A673 (cell line): ENCODE data around the gene TXNDC5. TPM values are rescaled to one million over a fixed set of nuclear protein-coding genes. Genes with fewer than 3 reads are reported as not detected.

Experiments used
- BruUV-seq: library from RNA; stranded (reverse); fragments of 400-500 nt; replicated peaks from 2 replicates; lab custom pipeline; 2021; lab: Mats Ljungman, UMichigan
- CTCF ChIA-PET: fragments of 300-600 bp; sonication (Branson Sonifier 250); formaldehyde crosslinking; loops from one replicate; lab custom pipeline; 2022; ENCODE audit warnings: antibody characterized with exemption; lab: Charles Lee
- POLR2A ChIA-PET: fragments of 300-600 bp; sonication (Branson Sonifier 250); formaldehyde crosslinking; loops from one replicate; lab custom pipeline; 2022; ENCODE audit warnings: antibody characterized with exemption; ENCODE audit not compliant: low non-redundant PET; lab: Charles Lee
- DNase-seq: peaks from one replicate; pipeline ENCODE4 v3.0.0-alpha.2; 2015; ENCODE audit warnings: low spot score
- H3K27ac ChIP-seq: fragments of 200-600 bp; sonication (generic); 2 replicates; pipeline ENCODE4 v1.5.1; 2016; ENCODE audit warnings: mixed run types, low read depth, mild to moderate bottlenecking, mixed read lengths, antibody characterized with exemption, low read length; ENCODE audit not compliant: poor library complexity, severe bottlenecking
- H3K27me3 ChIP-seq: fragments of 200-600 bp; sonication (generic); replicated peaks from 2 replicates; pipeline ENCODE4 v1.6.1; 2017; ENCODE audit warnings: mixed run types, low read depth, mild to moderate bottlenecking, mixed read lengths, antibody characterized with exemption, low read length; ENCODE audit not compliant: insufficient read depth, poor library complexity
- H3K36me3 ChIP-seq: fragments of 200-600 bp; sonication (generic); 2 replicates; pipeline ENCODE4 v1.6.1; 2016; ENCODE audit warnings: mixed run types, mild to moderate bottlenecking, mixed read lengths, antibody characterized with exemption, low read length; ENCODE audit not compliant: insufficient read depth, poor library complexity, severe bottlenecking
- H3K4me1 ChIP-seq: fragments of 200-600 bp; sonication (generic); 2 replicates; pipeline ENCODE4 v1.6.1; 2017; ENCODE audit warnings: mixed run types, mild to moderate bottlenecking, mixed read lengths, antibody characterized with exemption, low read length; ENCODE audit not compliant: insufficient read depth, poor library complexity, severe bottlenecking
- H3K4me3 ChIP-seq: fragments of 200-600 bp; sonication (generic); 2 replicates; pipeline ENCODE4 v1.5.1; 2016; ENCODE audit warnings: low read depth, mixed run types, mild to moderate bottlenecking, mixed read lengths, low read length; ENCODE audit not compliant: poor library complexity, severe bottlenecking
- H3K9me3 ChIP-seq: fragments of 200-600 bp; sonication (generic); 2 replicates; pipeline ENCODE4 v1.6.1; 2016; ENCODE audit warnings: mixed run types, low read depth, mild to moderate bottlenecking, mixed read lengths, antibody characterized with exemption, low read length; ENCODE audit not compliant: poor library complexity, severe bottlenecking
- CTCF ChIP-seq: fragments of 300-800, 200-600 bp; sonication (generic); conservative IDR thresholded peaks from 2 replicates; pipeline ENCODE4 v1.5.1; 2017; ENCODE audit warnings: low read depth, mild to moderate bottlenecking, antibody characterized with exemption, low read length, moderate library complexity, mixed read lengths
- EZH2 ChIP-seq: fragments of 200-600 bp; sonication (generic); IDR thresholded peaks from 2 replicates; pipeline ENCODE4 v1.6.1; 2017; ENCODE audit warnings: borderline replicate concordance, low read depth, mild to moderate bottlenecking, mixed read lengths, antibody characterized with exemption, low read length; ENCODE audit not compliant: poor library complexity, severe bottlenecking
- intact Hi-C: fragments of 100-400 bp; cut with micrococcal nuclease; formaldehyde crosslinking; loops from one replicate; pipeline ENCODE4 v1.10.0; 2022; ENCODE audit not compliant: unreplicated experiment
- total RNA-seq: library from RNA; stranded (reverse); gene quantifications from 2 replicates; pipeline ENCODE4 v1.2.3, GENCODE V29; 2021

Gene TXNDC5
- total RNA-seq, 1 experiment from 2014 or later = 134 TPM

- POLR2A ChIA-PET = no interaction called here
Measured at GRCh38 chr6:7918403-7918802, 7.8 kb upstream of the TXNDC5 start.

GRCh38 chr6:7917729-7918128 is 7.1 kb upstream of the TXNDC5 start:
- TF ChIP-seq EZH2 (no peak), CTCF (no peak)
- no peaks in the 10 kb centered on the region for H3K4me1 ChIP-seq
- intact Hi-C loops = no loop called here
- no TSS peak for BruUV-seq
- no peak overlapping the region for H3K4me3 ChIP-seq
- H3K9me3 ChIP-seq = no peaks in the 10 kb centered on the region
- no peaks in the 10 kb centered on the region for H3K36me3 ChIP-seq
- peaks cover 9% of the 10 kb centered on the region for H3K27me3 ChIP-seq
- ChIA-PET POLR2A (no interaction called here), CTCF (no interaction called here)
- no peak overlapping the region for H3K27ac ChIP-seq
- no peak for DNase-seq

More at GRCh38 chr6:7918403-7918802, 7.8 kb upstream of the TXNDC5 start:
- H3K27me3 ChIP-seq = peaks cover 3% of the 10 kb centered on the region
- no peaks in the 10 kb centered on the region for H3K9me3 ChIP-seq
- no peak overlapping the region for H3K27ac ChIP-seq
- no peak overlapping the region for H3K4me3 ChIP-seq
- CTCF ChIA-PET = no interaction called here
- no peak for DNase-seq
- H3K4me1 ChIP-seq = no peaks in the 10 kb centered on the region
- intact Hi-C loops = no loop called here
- BruUV-seq = no TSS peak
- H3K36me3 ChIP-seq = no peaks in the 10 kb centered on the region
- TF ChIP-seq EZH2 = no peak
- no peak for TF ChIP-seq CTCF

GRCh38 chr6:7916959-7917358 is 6.4 kb upstream of the TXNDC5 start:
- H3K27ac ChIP-seq = no peak overlapping the region
- ChIA-PET CTCF (no interaction called here), POLR2A (no interaction called here)
- no TSS peak for BruUV-seq
- H3K4me1 ChIP-seq = no peaks in the 10 kb centered on the region
- no peak for TF ChIP-seq CTCF
- no peak for TF ChIP-seq EZH2
- DNase-seq = no peak
- intact Hi-C loops = no loop called here
- H3K9me3 ChIP-seq = no peaks in the 10 kb centered on the region
- H3K36me3 ChIP-seq = no peaks in the 10 kb centered on the region
- H3K27me3 ChIP-seq = peaks cover 12% of the 10 kb centered on the region
- H3K4me3 ChIP-seq = no peak overlapping the region
